Kidney epithelial cell (primary cell): Measurements from ENCODE around the gene CYP27A1. TPM values are rescaled to one million over a fixed set of nuclear protein-coding genes. Genes with fewer than 3 reads are reported as not detected.

Experiments used
- DNase-seq: peaks from one replicate; pipeline ENCODE4 v3.0.0-alpha.2; 2010; ENCODE audit warnings: low read depth
- H3K27me3 ChIP-seq: 2 replicates; pipeline ENCODE4 v1.6.0; 2011; ENCODE audit warnings: low read length; ENCODE audit not compliant: control insufficient read depth, insufficient read depth
- H3K36me3 ChIP-seq: 2 replicates; pipeline ENCODE4 v1.5.1; 2011; ENCODE audit warnings: low read length; ENCODE audit not compliant: control insufficient read depth, insufficient read depth
- H3K4me3 ChIP-seq: 2 replicates; pipeline ENCODE4 v1.5.1; 2011; ENCODE audit warnings: low read depth, mild to moderate bottlenecking, control low read depth, low read length
- total RNA-seq: library from RNA; depleted of rRNA; stranded (reverse); fragments of >200 nt; gene quantifications from 2 replicates; pipeline ENCODE4 v1.2.3, GENCODE V29; 2015
- TF ChIP-seq, protein P1 (sequence below): IDR thresholded peaks from 2 replicates; pipeline ENCODE4 v1.5.1; 2011; ENCODE audit warnings: mild to moderate bottlenecking, moderate library complexity, low read length, control low read depth, inconsistent platforms; ENCODE audit not compliant: insufficient read depth, poor library complexity, severe bottlenecking

Gene CYP27A1
- total RNA-seq, 1 donor from 2014 or later: 25.3 TPM

DNA sequence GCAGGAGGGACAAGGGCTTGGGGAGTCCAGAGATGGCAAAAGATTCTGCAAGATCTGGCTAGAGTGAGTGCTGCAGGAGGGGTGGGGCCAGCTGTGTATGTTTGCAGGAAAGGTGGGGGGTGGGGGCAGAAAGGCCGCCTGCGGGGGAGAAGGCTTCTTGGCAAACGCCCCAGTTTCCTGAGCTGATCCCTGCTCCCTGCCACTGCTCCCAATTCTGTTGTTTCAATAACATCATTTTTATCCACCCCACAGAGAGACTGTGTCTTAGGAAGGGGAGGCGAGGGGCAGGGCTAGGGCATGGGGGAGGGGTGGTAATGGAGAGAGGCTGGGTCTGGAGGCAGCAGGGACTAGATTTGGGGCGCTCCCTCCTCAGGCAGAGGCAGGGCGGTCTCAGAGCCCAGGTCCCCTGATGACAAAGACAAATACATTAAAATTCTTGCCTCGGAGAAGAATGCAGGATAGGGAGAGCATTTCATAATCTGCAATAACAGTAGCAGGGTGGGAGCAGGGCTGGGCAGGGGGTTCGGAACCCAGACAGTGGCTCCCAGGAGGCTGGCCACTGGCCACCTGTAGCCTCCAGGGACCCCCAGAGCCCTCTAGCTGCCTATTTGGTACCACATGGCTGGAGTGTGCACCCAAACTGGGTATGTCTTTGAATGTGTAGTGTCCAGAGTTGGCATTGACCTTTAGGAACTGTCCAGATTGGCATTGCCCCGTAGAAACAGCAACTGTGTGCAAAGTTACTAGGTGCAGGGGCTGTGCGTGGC lies 75.6 kb downstream of the CYP27A1 start:
- no peak overlapping the region for H3K4me3 ChIP-seq
- no peak for DNase-seq
- no peaks in the 10 kb centered on the region for H3K36me3 ChIP-seq
- peaks cover 62% of the 10 kb centered on the region for H3K27me3 ChIP-seq
- TF ChIP-seq, protein P1, sequence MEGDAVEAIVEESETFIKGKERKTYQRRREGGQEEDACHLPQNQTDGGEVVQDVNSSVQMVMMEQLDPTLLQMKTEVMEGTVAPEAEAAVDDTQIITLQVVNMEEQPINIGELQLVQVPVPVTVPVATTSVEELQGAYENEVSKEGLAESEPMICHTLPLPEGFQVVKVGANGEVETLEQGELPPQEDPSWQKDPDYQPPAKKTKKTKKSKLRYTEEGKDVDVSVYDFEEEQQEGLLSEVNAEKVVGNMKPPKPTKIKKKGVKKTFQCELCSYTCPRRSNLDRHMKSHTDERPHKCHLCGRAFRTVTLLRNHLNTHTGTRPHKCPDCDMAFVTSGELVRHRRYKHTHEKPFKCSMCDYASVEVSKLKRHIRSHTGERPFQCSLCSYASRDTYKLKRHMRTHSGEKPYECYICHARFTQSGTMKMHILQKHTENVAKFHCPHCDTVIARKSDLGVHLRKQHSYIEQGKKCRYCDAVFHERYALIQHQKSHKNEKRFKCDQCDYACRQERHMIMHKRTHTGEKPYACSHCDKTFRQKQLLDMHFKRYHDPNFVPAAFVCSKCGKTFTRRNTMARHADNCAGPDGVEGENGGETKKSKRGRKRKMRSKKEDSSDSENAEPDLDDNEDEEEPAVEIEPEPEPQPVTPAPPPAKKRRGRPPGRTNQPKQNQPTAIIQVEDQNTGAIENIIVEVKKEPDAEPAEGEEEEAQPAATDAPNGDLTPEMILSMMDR: no peak

DNA sequence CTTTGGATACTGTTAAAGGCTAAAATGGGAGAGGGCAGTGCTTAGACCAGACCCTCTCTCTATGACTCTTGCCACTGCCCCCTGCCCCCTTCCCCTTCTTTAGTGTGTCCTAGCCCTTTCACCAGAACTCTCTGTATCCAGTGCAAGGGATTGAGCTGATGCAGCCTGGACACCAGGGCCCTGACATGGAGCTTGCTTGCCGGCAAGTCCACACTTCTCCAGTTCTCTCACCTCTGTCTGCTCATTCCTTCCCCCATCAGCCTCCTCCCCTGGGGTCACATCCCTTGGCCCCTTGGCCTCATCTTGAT lies 76.1 kb downstream of the CYP27A1 start:
- no peak overlapping the region for H3K4me3 ChIP-seq
- peaks cover 67% of the 10 kb centered on the region for H3K27me3 ChIP-seq
- H3K36me3 ChIP-seq: no peaks in the 10 kb centered on the region
- no peak for DNase-seq
- TF ChIP-seq, protein P1: no peak

DNA sequence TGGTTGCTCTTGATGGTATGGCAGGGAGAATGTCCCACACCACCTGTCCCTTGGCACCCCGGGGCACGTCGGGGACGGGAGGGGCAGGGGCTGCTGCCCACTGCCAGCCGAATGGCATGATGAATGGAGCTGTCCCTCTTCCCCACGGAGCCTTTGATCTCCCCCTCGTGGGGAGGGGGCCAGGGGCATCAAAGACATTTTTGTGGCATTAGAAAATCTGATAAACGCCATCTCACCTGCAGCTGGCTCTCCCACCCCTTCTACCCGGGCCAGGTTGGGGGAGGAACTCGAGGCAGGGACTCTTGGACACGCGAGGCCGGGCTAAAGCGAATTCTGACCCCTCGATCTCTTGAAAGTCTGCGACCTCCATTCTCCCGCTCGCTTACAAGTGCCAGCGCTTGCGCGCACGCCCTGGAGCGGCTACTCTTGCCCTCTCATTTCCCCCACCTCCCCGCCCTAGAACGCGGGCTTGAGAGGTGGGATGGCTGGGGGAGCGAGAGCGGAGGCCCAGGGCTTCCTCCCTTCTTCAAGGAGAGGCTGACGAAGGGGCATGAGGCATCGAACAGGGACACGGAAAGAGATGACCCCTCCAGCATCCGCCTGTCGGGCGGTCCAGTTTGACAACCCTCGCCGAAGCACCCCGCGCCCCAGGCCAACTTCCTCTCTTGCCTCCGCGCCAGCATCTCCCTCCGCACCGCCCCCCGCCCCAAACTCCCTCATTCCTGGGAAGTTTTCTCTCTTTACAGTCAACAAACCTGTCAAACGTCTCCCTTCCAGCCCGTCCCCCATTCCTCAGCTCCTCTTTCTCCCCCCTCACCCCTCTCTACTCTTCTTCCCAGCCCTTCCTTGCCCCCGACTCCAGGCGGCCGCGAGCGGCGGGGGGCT lies 77.0 kb downstream of the CYP27A1 start:
- TF ChIP-seq, protein P1: no peak
- H3K27me3 ChIP-seq: peaks cover 73% of the 10 kb centered on the region
- H3K4me3 ChIP-seq: no peak overlapping the region
- no peak for DNase-seq
- no peaks in the 10 kb centered on the region for H3K36me3 ChIP-seq

DNA sequence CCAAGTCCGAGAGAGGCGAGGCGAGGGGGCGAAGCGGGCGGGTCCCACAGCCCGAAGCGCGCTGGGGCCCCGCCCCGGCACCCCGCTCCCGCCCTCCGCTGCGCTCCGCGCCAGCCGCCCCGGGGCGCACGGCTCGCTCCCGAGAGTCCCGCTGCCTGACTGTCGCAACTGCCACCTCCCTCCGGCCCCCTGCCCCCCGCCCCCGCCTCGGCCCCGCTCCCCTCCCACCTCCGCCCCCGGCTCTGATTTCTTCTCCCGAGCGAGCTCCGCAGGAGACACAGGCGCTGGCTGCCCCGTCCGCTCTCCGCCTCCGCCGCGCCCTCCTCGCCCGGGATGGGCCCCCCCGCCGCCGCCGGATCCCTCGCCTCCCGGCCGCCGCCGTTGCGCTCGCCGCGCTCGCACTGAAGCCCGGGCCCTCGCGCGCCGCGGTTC lies 77.6 kb downstream of the CYP27A1 start, which contains the start of gene WNT6:
Gene WNT6, plus strand, starts transcription at position 250 of the 432 bp plus-strand sequence. CDS start 233 bp downstream, outside the sequence.
- TF ChIP-seq, protein P1: no peak
- Histone ChIP-seq H3K36me3 (no peaks in the 10 kb centered on the region), H3K27me3 (peaks cover 74% of the 10 kb centered on the region), H3K4me3 (no peak within 1 kb of the TSS)
- no peak for DNase-seq

DNA sequence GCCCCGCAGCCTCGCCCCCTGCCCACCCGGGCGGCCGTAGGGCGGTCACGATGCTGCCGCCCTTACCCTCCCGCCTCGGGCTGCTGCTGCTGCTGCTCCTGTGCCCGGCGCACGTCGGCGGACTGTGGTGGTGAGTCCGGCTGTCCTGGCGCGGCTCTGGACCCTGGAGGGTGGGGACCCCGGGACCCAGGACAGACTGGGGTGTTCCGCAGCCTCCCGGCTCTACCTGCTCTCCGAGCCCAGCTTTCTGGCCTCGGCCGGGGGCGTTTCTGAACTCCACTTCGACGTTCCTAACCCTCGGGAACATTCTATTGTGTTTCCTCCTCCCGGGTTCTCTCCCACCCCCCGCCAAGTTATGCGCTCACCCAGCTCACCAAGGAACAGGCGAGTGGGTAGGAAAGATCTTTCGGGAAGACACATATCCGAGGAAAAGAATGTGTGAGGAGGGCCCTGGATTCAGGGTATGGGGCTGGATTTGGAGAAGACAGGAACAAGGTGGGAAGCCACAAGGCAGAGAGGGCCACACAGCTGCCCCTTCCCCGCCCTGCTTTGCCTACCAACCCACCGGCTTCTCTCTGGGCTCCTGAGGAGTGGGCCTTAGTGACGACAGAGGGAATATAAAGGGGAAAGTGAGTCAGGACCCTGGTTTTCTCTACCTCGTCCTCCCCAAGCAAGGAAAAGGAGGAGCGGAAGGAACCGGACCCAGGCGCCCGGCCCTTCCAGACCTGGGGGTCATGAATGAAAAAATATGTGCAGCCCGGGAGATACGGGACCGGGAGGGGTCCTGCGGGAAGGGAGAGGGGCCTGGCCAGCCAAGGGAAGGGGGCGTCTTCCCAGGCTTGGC lies 78.3 kb downstream of the CYP27A1 start:
- peaks cover 79% of the 10 kb centered on the region for H3K27me3 ChIP-seq
- no peak for DNase-seq
- TF ChIP-seq, protein P1: no peak
- H3K4me3 ChIP-seq: no peak overlapping the region
- H3K36me3 ChIP-seq: no peaks in the 10 kb centered on the region
